GM23338 (cell line): ENCODE measurements around the gene TRPM2. TPM values are rescaled to one million over a fixed set of nuclear protein-coding genes. Genes with fewer than 3 reads are reported as not detected.

Experiments
- ATAC-seq: fragments of 200-7000 bp; cut with Tn5 transposase; 3 replicates; pipeline ENCODE4 v1.9.1; 2020
- DNase-seq: peaks from one replicate; pipeline ENCODE4 v3.0.0-alpha.2; 2015; ENCODE audit warnings: low spot score
- H2AFZ ChIP-seq: fragments of 200-600 bp; sonication (generic); 2 replicates; pipeline ENCODE4 v1.8.0; 2016; ENCODE audit warnings: antibody characterized with exemption, mild to moderate bottlenecking, moderate library complexity
- H3F3A ChIP-seq: fragments of 200-600 bp; sonication (generic); replicated peaks from 2 replicates; pipeline ENCODE4 v1.8.0; 2017; ENCODE audit warnings: antibody characterized with exemption, mixed run types, low read depth
- H3K27ac ChIP-seq: fragments of 200-600 bp; sonication (generic); 2 replicates; pipeline ENCODE4 v1.6.1; 2016; ENCODE audit warnings: low read depth
- H3K27me3 ChIP-seq: fragments of 200-600 bp; sonication (generic); 2 replicates; pipeline ENCODE4 v1.8.0; 2016; ENCODE audit warnings: mild to moderate bottlenecking, mixed run types, moderate library complexity; ENCODE audit not compliant: insufficient read depth
- H3K36me3 ChIP-seq: fragments of 200-600 bp; sonication (generic); 2 replicates; pipeline ENCODE4 v1.8.0; 2016; ENCODE audit warnings: mild to moderate bottlenecking; ENCODE audit not compliant: insufficient read depth
- H3K4me1 ChIP-seq: fragments of 200-600 bp; sonication (generic); 2 replicates; pipeline ENCODE4 v1.8.0; 2016; ENCODE audit warnings: mild to moderate bottlenecking, moderate library complexity; ENCODE audit not compliant: insufficient read depth
- H3K4me2 ChIP-seq: fragments of 200-600 bp; sonication (generic); 2 replicates; pipeline ENCODE4 v1.7.1; 2017; ENCODE audit warnings: mixed run types
- H3K4me3 ChIP-seq: fragments of 200-600 bp; sonication (generic); 2 replicates; pipeline ENCODE4 v1.6.1; 2016; ENCODE audit warnings: mixed run types
- H3K79me2 ChIP-seq: fragments of 200-600 bp; sonication (generic); replicated peaks from 2 replicates; pipeline ENCODE4 v1.8.0; 2017; ENCODE audit warnings: mild to moderate bottlenecking; ENCODE audit not compliant: insufficient read depth
- H3K9me2 ChIP-seq: fragments of 200-600 bp; sonication (generic); 2 replicates; pipeline ENCODE4 v1.8.0; 2017; ENCODE audit not compliant: insufficient read depth
- H4K20me1 ChIP-seq: fragments of 200-600 bp; sonication (generic); replicated peaks from 2 replicates; pipeline ENCODE4 v1.8.0; 2017; ENCODE audit warnings: mild to moderate bottlenecking; ENCODE audit not compliant: insufficient read depth
- H3K27ac Mint-ChIP-seq: 2 replicates; pipeline ENCODE4 v1.8.0; 2020; ENCODE audit warnings: inconsistent platforms, mild to moderate bottlenecking, moderate library complexity, mixed read lengths
- H3K27me3 Mint-ChIP-seq: 3 replicates; pipeline ENCODE4 v1.8.0; 2022; ENCODE audit warnings: low read depth, mild to moderate bottlenecking, moderate library complexity, mixed read lengths, inconsistent platforms; ENCODE audit not compliant: insufficient read depth, poor library complexity
- H3K36me3 Mint-ChIP-seq: 3 replicates; pipeline ENCODE4 v1.8.0; 2021; ENCODE audit warnings: low read depth, mild to moderate bottlenecking, inconsistent platforms, moderate library complexity, mixed read lengths
- H3K4me1 Mint-ChIP-seq: 3 replicates; pipeline ENCODE4 v1.8.0; 2020; ENCODE audit warnings: mild to moderate bottlenecking, inconsistent platforms, mixed read lengths
- H3K4me3 Mint-ChIP-seq: 3 replicates; pipeline ENCODE4 v1.8.0; 2021; ENCODE audit warnings: moderate library complexity, mild to moderate bottlenecking, inconsistent platforms, mixed read lengths
- H3K9me3 Mint-ChIP-seq: 3 replicates; pipeline ENCODE4 v1.8.0; 2020; ENCODE audit warnings: moderate library complexity, mild to moderate bottlenecking, inconsistent platforms, mixed read lengths
- CREB1 ChIP-seq: fragments of 250-450 bp; sonication (Bioruptor Pico); IDR thresholded peaks from 2 replicates; pipeline ENCODE4 v1.5.0; 2020; ENCODE audit warnings: low read depth, mild to moderate bottlenecking, moderate library complexity
- EZH2 ChIP-seq: fragments of 200-600 bp; sonication (generic); IDR thresholded peaks from one replicate; pipeline ENCODE4 v1.8.0; 2017; ENCODE audit warnings: antibody characterized with exemption, mild to moderate bottlenecking, low read depth; ENCODE audit not compliant: unreplicated experiment
- NANOG ChIP-seq: IDR thresholded peaks from 2 replicates; pipeline ENCODE4 v1.6.1; 2016; ENCODE audit warnings: antibody characterized with exemption, borderline replicate concordance
- POLR2AphosphoS5 ChIP-seq: IDR thresholded peaks from 2 replicates; pipeline ENCODE4 v1.6.1; 2016; ENCODE audit warnings: antibody characterized with exemption, low read depth
- STAT1 ChIP-seq: IDR thresholded peaks from one replicate; pipeline ENCODE4 v1.6.1; 2016; ENCODE audit warnings: antibody characterized with exemption; ENCODE audit not compliant: unreplicated experiment
- ZNF114 ChIP-seq: fragments of 250-450 bp; sonication (Bioruptor Pico); IDR thresholded peaks from 2 replicates; pipeline ENCODE4 v1.5.0; 2020; ENCODE audit warnings: mild to moderate bottlenecking, moderate library complexity
- ZNF331 ChIP-seq: fragments of 250-450 bp; sonication (Bioruptor Pico); IDR thresholded peaks from 2 replicates; pipeline ENCODE4 v1.5.0; 2020; ENCODE audit warnings: low read depth, mild to moderate bottlenecking, moderate library complexity
- polyA plus RNA-seq: library from polyadenylated mRNA; unstranded; fragments of >200 nt; fragmentation: Nextera tagmentation; extraction: Ambion mirVana; gene quantifications from 2 replicates; pipeline ENCODE4 v1.2.1, GENCODE V29; 2016
- total RNA-seq: library from RNA; depleted of rRNA; stranded (reverse); fragments of >200 nt; shearing (Covaris generic); gene quantifications from 2 replicates; pipeline ENCODE4 v1.2.3, GENCODE V29; 2014
- TF ChIP-seq, protein P1 (sequence below): fragments of 250-450 bp; sonication (Bioruptor Pico); IDR thresholded peaks from 2 replicates; pipeline ENCODE4 v1.5.0; 2020; ENCODE audit warnings: mild to moderate bottlenecking, moderate library complexity
- TF ChIP-seq, protein P2 (sequence below): IDR thresholded peaks from 2 replicates; pipeline ENCODE4 v1.6.1; 2016; ENCODE audit warnings: antibody characterized with exemption
- TF ChIP-seq, protein P3 (sequence below): IDR thresholded peaks from one replicate; pipeline ENCODE4 v1.6.1; 2018; ENCODE audit warnings: antibody characterized with exemption; ENCODE audit not compliant: unreplicated experiment
- TF ChIP-seq, protein P4 (sequence below), 2 experiments: fragments of 200-600 bp in 1 of 2; sonication (generic) in 1 of 2; conservative IDR thresholded peaks; 2 replicates each; pipeline versions ENCODE4 v1.5.1 to v1.6.1; 2016 to 2017; ENCODE audit warnings: antibody characterized with exemption in 2 of 2, low read depth in 2 of 2, mild to moderate bottlenecking in 2 of 2, moderate library complexity in 1 of 2

Gene TRPM2
- total and polyA plus RNA-seq, 2 experiments from 2014 or later: 0.53 to 0.83 TPM

DNA sequence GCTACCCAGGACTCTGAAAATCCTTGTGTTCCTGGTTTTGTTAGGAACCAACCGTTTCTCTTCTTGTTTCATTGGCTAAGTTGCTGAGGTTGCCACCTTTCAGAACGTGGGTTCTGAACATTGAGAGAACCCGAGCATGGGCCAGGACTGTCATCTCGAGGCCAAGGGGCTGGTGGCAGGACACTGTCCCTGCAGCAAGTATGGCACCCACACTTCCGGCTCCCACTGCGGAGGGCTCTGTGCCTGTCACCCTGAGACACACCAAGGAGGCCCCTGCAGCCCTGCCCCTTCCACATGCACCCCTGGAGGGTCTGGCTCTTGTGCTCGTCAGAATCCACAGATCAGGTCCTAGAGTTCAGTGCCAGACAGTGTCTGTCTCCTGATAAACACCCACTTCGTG, 62.8 kb downstream of the TRPM2 start:
- no peak overlapping the region for H3K4me3 Mint-ChIP-seq
- no peaks in the 10 kb centered on the region for H3K27me3 ChIP-seq
- no peak for DNase-seq

More for the DNA sequence above, 62.8 kb downstream of the TRPM2 start:
- H3F3A ChIP-seq: no peaks in the 10 kb centered on the region
- ATAC-seq: no peak
- H4K20me1 ChIP-seq: no peaks in the 10 kb centered on the region
- H3K9me2 ChIP-seq: no peaks in the 10 kb centered on the region; the same call in 1 of the 2 replicates
- H3K36me3 ChIP-seq: no peaks in the 10 kb centered on the region
- H2AFZ ChIP-seq: no peak overlapping the region
- H3K27ac Mint-ChIP-seq: no peak overlapping the region
- TF ChIP-seq, protein P1, sequence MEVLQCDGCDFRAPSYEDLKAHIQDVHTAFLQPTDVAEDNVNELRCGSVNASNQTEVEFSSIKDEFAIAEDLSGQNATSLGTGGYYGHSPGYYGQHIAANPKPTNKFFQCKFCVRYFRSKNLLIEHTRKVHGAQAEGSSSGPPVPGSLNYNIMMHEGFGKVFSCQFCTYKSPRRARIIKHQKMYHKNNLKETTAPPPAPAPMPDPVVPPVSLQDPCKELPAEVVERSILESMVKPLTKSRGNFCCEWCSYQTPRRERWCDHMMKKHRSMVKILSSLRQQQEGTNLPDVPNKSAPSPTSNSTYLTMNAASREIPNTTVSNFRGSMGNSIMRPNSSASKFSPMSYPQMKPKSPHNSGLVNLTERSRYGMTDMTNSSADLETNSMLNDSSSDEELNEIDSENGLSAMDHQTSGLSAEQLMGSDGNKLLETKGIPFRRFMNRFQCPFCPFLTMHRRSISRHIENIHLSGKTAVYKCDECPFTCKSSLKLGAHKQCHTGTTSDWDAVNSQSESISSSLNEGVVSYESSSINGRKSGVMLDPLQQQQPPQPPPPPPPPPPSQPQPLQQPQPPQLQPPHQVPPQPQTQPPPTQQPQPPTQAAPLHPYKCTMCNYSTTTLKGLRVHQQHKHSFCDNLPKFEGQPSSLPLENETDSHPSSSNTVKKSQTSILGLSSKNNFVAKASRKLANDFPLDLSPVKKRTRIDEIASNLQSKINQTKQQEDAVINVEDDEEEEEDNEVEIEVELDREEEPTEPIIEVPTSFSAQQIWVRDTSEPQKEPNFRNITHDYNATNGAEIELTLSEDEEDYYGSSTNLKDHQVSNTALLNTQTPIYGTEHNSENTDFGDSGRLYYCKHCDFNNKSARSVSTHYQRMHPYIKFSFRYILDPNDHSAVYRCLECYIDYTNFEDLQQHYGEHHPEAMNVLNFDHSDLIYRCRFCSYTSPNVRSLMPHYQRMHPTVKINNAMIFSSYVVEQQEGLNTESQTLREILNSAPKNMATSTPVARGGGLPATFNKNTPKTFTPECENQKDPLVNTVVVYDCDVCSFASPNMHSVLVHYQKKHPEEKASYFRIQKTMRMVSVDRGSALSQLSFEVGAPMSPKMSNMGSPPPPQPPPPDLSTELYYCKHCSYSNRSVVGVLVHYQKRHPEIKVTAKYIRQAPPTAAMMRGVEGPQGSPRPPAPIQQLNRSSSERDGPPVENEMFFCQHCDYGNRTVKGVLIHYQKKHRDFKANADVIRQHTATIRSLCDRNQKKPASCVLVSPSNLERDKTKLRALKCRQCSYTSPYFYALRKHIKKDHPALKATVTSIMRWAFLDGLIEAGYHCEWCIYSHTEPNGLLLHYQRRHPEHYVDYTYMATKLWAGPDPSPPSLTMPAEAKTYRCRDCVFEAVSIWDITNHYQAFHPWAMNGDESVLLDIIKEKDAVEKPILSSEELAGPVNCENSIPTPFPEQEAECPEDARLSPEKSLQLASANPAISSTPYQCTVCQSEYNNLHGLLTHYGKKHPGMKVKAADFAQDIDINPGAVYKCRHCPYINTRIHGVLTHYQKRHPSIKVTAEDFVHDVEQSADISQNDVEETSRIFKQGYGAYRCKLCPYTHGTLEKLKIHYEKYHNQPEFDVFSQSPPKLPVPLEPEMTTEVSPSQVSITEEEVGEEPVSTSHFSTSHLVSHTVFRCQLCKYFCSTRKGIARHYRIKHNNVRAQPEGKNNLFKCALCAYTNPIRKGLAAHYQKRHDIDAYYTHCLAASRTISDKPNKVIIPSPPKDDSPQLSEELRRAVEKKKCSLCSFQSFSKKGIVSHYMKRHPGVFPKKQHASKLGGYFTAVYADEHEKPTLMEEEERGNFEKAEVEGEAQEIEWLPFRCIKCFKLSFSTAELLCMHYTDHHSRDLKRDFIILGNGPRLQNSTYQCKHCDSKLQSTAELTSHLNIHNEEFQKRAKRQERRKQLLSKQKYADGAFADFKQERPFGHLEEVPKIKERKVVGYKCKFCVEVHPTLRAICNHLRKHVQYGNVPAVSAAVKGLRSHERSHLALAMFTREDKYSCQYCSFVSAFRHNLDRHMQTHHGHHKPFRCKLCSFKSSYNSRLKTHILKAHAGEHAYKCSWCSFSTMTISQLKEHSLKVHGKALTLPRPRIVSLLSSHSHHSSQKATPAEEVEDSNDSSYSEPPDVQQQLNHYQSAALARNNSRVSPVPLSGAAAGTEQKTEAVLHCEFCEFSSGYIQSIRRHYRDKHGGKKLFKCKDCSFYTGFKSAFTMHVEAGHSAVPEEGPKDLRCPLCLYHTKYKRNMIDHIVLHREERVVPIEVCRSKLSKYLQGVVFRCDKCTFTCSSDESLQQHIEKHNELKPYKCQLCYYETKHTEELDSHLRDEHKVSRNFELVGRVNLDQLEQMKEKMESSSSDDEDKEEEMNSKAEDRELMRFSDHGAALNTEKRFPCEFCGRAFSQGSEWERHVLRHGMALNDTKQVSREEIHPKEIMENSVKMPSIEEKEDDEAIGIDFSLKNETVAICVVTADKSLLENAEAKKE (CRISPR knock-in tag): no peak
- TF ChIP-seq CREB1 (CRISPR knock-in tag) (no peak), ZNF114 (no peak), NANOG (no peak), EZH2 (no peak), STAT1 (no peak), ZNF331 (CRISPR knock-in tag) (no peak), POLR2AphosphoS5 (no peak)
- TF ChIP-seq, protein P2, sequence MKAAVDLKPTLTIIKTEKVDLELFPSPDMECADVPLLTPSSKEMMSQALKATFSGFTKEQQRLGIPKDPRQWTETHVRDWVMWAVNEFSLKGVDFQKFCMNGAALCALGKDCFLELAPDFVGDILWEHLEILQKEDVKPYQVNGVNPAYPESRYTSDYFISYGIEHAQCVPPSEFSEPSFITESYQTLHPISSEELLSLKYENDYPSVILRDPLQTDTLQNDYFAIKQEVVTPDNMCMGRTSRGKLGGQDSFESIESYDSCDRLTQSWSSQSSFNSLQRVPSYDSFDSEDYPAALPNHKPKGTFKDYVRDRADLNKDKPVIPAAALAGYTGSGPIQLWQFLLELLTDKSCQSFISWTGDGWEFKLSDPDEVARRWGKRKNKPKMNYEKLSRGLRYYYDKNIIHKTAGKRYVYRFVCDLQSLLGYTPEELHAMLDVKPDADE: no peak
- TF ChIP-seq, protein P3, sequence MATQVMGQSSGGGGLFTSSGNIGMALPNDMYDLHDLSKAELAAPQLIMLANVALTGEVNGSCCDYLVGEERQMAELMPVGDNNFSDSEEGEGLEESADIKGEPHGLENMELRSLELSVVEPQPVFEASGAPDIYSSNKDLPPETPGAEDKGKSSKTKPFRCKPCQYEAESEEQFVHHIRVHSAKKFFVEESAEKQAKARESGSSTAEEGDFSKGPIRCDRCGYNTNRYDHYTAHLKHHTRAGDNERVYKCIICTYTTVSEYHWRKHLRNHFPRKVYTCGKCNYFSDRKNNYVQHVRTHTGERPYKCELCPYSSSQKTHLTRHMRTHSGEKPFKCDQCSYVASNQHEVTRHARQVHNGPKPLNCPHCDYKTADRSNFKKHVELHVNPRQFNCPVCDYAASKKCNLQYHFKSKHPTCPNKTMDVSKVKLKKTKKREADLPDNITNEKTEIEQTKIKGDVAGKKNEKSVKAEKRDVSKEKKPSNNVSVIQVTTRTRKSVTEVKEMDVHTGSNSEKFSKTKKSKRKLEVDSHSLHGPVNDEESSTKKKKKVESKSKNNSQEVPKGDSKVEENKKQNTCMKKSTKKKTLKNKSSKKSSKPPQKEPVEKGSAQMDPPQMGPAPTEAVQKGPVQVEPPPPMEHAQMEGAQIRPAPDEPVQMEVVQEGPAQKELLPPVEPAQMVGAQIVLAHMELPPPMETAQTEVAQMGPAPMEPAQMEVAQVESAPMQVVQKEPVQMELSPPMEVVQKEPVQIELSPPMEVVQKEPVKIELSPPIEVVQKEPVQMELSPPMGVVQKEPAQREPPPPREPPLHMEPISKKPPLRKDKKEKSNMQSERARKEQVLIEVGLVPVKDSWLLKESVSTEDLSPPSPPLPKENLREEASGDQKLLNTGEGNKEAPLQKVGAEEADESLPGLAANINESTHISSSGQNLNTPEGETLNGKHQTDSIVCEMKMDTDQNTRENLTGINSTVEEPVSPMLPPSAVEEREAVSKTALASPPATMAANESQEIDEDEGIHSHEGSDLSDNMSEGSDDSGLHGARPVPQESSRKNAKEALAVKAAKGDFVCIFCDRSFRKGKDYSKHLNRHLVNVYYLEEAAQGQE: no peak
- TF ChIP-seq, protein P4, sequence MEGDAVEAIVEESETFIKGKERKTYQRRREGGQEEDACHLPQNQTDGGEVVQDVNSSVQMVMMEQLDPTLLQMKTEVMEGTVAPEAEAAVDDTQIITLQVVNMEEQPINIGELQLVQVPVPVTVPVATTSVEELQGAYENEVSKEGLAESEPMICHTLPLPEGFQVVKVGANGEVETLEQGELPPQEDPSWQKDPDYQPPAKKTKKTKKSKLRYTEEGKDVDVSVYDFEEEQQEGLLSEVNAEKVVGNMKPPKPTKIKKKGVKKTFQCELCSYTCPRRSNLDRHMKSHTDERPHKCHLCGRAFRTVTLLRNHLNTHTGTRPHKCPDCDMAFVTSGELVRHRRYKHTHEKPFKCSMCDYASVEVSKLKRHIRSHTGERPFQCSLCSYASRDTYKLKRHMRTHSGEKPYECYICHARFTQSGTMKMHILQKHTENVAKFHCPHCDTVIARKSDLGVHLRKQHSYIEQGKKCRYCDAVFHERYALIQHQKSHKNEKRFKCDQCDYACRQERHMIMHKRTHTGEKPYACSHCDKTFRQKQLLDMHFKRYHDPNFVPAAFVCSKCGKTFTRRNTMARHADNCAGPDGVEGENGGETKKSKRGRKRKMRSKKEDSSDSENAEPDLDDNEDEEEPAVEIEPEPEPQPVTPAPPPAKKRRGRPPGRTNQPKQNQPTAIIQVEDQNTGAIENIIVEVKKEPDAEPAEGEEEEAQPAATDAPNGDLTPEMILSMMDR (conservative IDR thresholded peaks at IDR 0.05; ENCODE audit: low read depth in 2 of 2): no peak
- H3K27me3 Mint-ChIP-seq: peaks cover 7% of the 10 kb centered on the region
- no peak overlapping the region for H3K4me2 ChIP-seq
- no peaks in the 10 kb centered on the region; the same call in 2 of the 3 replicates for H3K4me1 Mint-ChIP-seq
- peaks cover 38% of the 10 kb centered on the region for H3K9me3 Mint-ChIP-seq
- no peak overlapping the region for H3K4me3 ChIP-seq
- H3K36me3 Mint-ChIP-seq: peaks cover 14% of the 10 kb centered on the region
- no peaks in the 10 kb centered on the region for H3K79me2 ChIP-seq
- H3K4me1 ChIP-seq: no peaks in the 10 kb centered on the region
- no peak overlapping the region for H3K27ac ChIP-seq
